Activated T-helper 2 cell treated with anti-CD3 and anti-CD28 coated beads, Interferon-gamma antibody, Interleukin-2, Interleukin-4, amounts not matched to agents 10 μg/mL and 5 μg/mL and 100 μg/mL, durations not matched to agents 14 hours and 24 hours and 36 hours (primary cell): Measurements from ENCODE around the gene ZNF646. TPM values are rescaled to one million over a fixed set of nuclear protein-coding genes. Genes with fewer than 3 reads are reported as not detected.

Source experiments
- DNase-seq: peaks from one replicate; pipeline ENCODE4 v3.0.0; 2021; ENCODE audit warnings: low spot score
- H3K27ac Mint-ChIP-seq: one replicate; pipeline ENCODE4 v1.8.0; 2021; ENCODE audit warnings: mixed read lengths
- H3K27me3 Mint-ChIP-seq: one replicate; pipeline ENCODE4 v1.8.0; 2021; ENCODE audit warnings: low read depth, mixed read lengths
- H3K36me3 Mint-ChIP-seq: one replicate; pipeline ENCODE4 v1.8.0; 2021; ENCODE audit warnings: low read depth, mixed read lengths
- H3K4me1 Mint-ChIP-seq: one replicate; pipeline ENCODE4 v1.8.0; 2021; ENCODE audit warnings: low read depth, mixed read lengths
- H3K4me3 Mint-ChIP-seq: one replicate; pipeline ENCODE4 v1.8.0; 2021; ENCODE audit warnings: low read depth, mild to moderate bottlenecking, moderate library complexity, mixed read lengths
- H3K9me3 Mint-ChIP-seq: one replicate; pipeline ENCODE4 v1.8.0; 2021; ENCODE audit warnings: mixed read lengths
- intact Hi-C: fragments of 100-400 bp; cut with micrococcal nuclease; formaldehyde crosslinking; loops from one replicate; pipeline ENCODE4 v1.15.1; 2023
- total RNA-seq: library from RNA; stranded (reverse); gene quantifications from 2 replicates; pipeline ENCODE4 v1.2.3, GENCODE V29; 2022

The ZNF646 gene
- total RNA-seq, 1 donor from 2014 or later = 24.4 TPM

DNA sequence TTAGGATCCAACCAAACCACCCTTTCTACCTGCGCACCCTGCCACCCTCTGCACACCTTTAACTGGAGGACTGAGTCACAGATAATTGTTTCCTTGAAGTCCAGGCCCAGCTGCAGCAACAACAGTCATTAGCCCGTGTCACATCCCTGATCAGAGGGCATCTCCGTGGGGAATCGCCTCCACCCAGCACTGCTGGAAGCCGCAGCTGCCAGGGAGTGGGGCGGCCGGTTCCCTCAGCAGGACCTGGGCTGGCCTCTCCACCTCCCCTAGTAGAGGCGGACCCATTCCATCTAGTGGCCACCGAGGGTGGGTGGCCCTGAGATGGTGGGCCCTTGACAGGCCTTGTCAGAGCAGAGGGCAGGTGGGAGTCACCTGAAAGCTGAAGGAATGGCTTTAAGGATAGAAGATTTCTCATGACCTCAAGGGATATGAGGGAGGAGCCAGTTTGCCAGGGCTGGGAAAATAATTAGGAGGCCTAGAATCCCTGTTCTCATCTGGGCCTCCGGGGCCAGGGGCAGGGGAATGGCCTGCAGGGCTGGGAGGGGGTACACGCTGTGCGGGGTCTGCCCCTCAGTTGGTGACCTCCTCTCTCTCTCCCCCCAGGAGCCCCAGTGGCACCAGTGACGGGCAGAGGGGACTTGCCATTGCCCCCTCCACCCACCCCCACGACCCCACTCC is 8.3 kb downstream of the ZNF646 start:
- no peak overlapping the region for H3K27ac Mint-ChIP-seq

DNA sequence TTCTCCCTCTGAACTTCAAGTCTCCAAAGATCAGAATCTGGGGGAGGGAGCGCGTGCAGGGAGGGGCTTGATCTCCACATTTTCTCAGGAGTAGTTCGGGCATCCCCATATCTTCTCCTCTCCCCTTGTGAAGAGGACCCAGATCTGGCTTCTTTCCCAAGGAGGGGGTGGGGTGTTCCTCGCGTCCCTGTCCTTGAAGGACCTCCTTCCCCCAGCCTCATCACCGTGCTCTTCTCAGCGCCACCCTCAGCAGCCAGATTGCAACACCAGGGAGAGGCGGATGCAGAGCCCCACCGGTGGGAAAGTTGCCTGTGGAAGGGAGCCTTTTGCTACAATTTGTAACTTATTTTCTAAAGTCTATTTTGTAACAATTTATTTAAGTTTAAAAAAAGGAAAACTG is 8.9 kb downstream of the ZNF646 start:
- Mint-ChIP-seq H3K4me3 (no peak overlapping the region), H3K27me3 (no peaks in the 10 kb centered on the region), H3K9me3 (no peaks in the 10 kb centered on the region), H3K36me3 (peaks cover 37% of the 10 kb centered on the region), H3K27ac (no peak overlapping the region), H3K4me1 (peaks cover 2% of the 10 kb centered on the region)
- intact Hi-C loops = no loop called here
- no peak for DNase-seq

More for the DNA sequence above, 8.3 kb downstream of the ZNF646 start:
- H3K4me3 Mint-ChIP-seq = no peak overlapping the region
- no peaks in the 10 kb centered on the region for H3K9me3 Mint-ChIP-seq
- H3K27me3 Mint-ChIP-seq = no peaks in the 10 kb centered on the region
- intact Hi-C loops = no loop called here
- peaks cover 43% of the 10 kb centered on the region for H3K36me3 Mint-ChIP-seq
- H3K4me1 Mint-ChIP-seq = peaks cover 2% of the 10 kb centered on the region
- DNase-seq = no peak

DNA sequence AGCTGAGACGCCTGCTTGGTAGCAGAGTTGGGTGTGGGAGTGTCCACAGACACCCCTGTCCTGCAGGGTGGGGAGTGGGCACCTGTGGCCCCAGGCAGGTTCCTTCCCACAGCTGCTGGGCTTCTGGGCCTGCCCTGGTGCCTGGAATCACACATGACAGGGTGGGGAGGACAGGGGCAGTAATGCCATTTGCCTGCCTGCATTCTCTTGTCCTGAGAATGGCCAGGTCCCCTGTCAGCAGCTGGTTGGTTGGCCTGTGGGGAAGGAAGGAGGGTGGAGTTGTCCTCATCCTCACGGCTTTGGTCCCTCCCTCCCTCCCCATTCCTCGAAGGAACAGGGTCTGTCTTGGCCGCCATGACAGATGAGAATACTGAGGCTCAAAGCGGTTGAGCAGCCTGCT is 9.3 kb downstream of the ZNF646 start:
- Mint-ChIP-seq H3K4me3 (no peak overlapping the region), H3K36me3 (peaks cover 33% of the 10 kb centered on the region), H3K4me1 (peaks cover 2% of the 10 kb centered on the region), H3K27ac (no peak overlapping the region), H3K9me3 (no peaks in the 10 kb centered on the region), H3K27me3 (no peaks in the 10 kb centered on the region)
- intact Hi-C loops = no loop called here
- no peak for DNase-seq

DNA sequence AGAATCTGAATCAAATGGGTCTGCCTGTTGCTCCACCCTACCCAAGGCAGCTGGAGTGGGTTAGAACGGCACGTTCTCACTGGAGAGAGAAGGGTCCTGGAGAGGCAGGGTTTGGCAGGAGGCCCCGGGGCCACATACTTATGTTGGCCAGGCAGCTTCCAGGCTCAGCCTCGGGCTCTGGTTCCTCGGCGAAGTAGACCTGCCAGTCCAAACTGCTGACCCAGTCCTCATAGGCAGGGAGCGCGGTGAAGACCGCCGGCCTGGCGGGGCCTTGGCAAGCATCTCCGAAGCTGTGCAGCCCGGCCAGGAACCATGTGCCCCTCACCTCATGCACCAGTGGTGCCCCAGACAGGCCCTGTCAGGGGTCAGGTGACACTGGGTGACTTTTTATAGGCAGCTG is 9.8 kb downstream of the ZNF646 start:
- H3K27me3 Mint-ChIP-seq = no peaks in the 10 kb centered on the region
- no peak overlapping the region for H3K27ac Mint-ChIP-seq
- peaks cover 29% of the 10 kb centered on the region for H3K36me3 Mint-ChIP-seq
- peaks cover 2% of the 10 kb centered on the region for H3K4me1 Mint-ChIP-seq
- H3K4me3 Mint-ChIP-seq = no peak overlapping the region
- no peaks in the 10 kb centered on the region for H3K9me3 Mint-ChIP-seq
- no peak for DNase-seq
- intact Hi-C loops = no loop called here

DNA sequence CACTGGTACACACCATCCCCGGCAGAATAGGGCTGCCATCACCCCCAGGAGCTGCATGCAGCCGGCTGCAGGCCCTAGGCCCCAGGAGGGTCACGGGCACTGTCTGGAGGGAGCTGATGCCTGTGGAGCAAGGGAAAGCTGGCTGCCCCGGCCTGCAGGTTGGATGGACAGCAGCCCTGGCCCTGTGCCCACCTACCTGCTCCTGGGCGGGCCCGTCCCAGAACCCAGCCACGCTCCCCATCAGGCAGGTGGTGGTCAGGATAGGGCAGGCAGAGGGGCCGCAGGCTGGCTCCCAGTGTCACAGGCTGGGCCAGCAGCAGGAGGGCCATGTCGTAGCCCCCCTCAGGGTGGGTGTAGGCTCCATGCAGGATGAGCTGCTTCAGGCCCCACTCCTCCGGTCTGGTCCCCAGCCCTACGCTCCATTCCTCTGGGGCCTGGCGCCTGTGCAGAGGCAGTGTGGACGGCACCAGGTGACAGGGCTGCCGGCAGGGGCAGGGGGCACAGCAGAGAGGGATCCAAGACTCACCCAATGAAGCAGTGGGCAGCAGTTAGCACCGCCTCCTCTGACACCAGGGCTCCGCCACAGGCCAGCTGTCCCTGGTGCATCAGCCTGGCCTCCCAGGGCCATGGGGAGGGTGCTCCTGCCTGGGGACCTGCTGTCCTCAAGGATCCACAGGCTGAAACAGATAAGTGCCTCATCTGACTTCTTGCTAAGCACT is 10.5 kb downstream of the ZNF646 start:
- no peak overlapping the region for H3K27ac Mint-ChIP-seq
- no peaks in the 10 kb centered on the region for H3K9me3 Mint-ChIP-seq
- no peaks in the 10 kb centered on the region for H3K27me3 Mint-ChIP-seq
- H3K4me1 Mint-ChIP-seq = peaks cover 2% of the 10 kb centered on the region
- no peak overlapping the region for H3K4me3 Mint-ChIP-seq
- H3K36me3 Mint-ChIP-seq = peaks cover 27% of the 10 kb centered on the region
- DNase-seq = no peak
- intact Hi-C loops = no loop called here

DNA sequence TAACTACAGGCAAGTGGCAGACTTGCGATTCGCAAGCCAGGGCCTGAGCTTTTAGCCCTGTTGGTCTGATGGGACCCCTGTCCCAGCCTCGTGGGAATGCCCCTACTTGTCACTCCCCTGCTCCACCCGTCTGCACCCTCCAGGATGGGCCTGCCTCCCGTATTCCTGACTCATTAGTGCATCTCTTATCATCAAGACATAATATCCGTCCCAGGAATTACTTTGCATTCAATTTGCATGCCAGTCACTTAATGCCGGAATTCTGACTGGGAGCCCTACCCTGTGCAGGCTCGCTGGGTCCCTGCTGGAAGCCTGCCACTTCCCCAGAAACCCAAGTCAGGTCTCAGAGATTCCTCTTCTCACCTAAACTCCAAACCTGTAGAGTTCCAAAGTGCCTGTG is 11.2 kb downstream of the ZNF646 start:
- intact Hi-C loops = no loop called here
- no peak overlapping the region for H3K27ac Mint-ChIP-seq
- no peaks in the 10 kb centered on the region for H3K27me3 Mint-ChIP-seq
- H3K9me3 Mint-ChIP-seq = no peaks in the 10 kb centered on the region
- no peak overlapping the region for H3K4me3 Mint-ChIP-seq
- no peak for DNase-seq
- peaks cover 2% of the 10 kb centered on the region for H3K4me1 Mint-ChIP-seq
- H3K36me3 Mint-ChIP-seq = peaks cover 26% of the 10 kb centered on the region

DNA sequence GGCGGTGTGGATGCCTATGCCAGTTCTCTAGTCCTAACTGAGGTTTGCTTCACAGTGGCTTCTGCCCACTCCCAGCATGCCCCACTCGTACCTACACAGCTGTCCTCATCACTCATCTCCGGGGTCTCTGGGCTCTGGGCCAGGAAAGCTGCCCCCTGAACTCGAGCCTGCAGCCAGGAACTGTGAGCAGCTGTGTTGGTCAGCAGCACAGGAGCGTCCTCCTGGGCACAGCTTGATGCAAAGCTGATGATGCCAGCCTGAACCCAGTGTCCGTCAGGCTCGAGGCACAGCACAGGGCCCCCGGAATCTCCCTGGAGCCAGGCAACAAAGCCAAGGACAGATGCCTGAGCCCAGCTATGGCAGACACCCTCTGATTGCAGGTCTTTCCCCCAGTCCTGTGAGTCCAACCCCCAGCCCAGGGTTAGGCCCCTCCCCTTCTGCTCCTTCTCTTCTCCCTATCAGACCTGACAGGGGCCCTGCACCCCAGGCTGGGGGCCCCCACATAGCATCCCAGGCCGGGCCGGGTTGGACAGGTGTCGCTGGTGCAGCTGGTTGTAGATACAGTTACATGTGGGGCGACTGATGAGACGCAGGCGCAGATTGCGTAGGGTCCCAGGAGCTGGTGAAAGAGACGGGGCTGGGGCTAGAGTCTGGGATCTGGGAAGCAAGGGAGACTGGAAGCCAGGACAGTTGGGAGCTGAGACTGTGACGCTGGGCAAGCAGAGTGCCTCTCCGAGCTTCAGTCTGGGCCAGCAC is 11.8 kb downstream of the ZNF646 start:
- intact Hi-C loops = no loop called here
- peaks cover 2% of the 10 kb centered on the region for H3K4me1 Mint-ChIP-seq
- no peaks in the 10 kb centered on the region for H3K27me3 Mint-ChIP-seq
- no peak overlapping the region for H3K27ac Mint-ChIP-seq
- no peaks in the 10 kb centered on the region for H3K9me3 Mint-ChIP-seq
- DNase-seq = no peak
- H3K4me3 Mint-ChIP-seq = no peak overlapping the region
- peaks cover 26% of the 10 kb centered on the region for H3K36me3 Mint-ChIP-seq

DNA sequence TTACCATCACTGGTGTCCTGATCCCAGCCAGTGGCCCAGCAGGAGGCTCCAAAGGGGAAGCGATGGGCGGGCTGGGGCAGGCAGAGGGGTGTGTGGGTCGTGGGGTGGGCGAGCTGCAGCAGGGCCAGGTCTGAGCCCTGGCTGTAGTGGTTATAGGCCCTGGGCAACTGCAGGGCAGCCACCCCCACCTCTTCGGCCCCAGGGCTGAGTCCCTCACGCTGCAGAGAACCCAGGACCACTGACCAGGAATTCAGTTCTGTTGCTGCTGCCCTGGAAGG is 12.3 kb downstream of the ZNF646 start:
- DNase-seq = no peak
- H3K27ac Mint-ChIP-seq = no peak overlapping the region
- peaks cover 2% of the 10 kb centered on the region for H3K4me1 Mint-ChIP-seq
- no peaks in the 10 kb centered on the region for H3K27me3 Mint-ChIP-seq
- H3K4me3 Mint-ChIP-seq = no peak overlapping the region
- no peaks in the 10 kb centered on the region for H3K9me3 Mint-ChIP-seq
- intact Hi-C loops = no loop called here
- peaks cover 27% of the 10 kb centered on the region for H3K36me3 Mint-ChIP-seq

DNA sequence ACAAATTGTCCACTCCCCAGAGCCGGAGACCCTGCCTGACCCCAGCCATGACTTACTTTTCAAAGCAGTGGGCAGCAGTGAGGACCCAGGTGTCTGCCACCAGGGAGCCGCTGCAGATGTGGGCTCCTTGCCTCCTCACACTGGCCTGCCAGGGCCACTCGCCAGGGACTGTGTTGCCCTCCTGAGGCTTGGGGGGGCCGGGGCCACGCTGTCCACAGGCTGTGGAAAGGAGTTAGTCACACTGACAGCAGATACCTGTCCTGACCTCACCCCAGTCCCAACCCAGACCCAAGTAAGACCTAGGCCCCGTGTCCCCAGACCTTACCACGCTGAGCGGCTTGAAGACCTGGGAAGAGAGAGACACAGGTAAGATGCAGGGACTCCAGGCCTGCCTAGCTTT is 13.3 kb downstream of the ZNF646 start:
- H3K9me3 Mint-ChIP-seq = no peaks in the 10 kb centered on the region
- H3K4me3 Mint-ChIP-seq = no peak overlapping the region
- peaks cover 2% of the 10 kb centered on the region for H3K4me1 Mint-ChIP-seq
- intact Hi-C loops = no loop called here
- no peak for DNase-seq
- peaks cover 23% of the 10 kb centered on the region for H3K36me3 Mint-ChIP-seq
- H3K27me3 Mint-ChIP-seq = no peaks in the 10 kb centered on the region
- no peak overlapping the region for H3K27ac Mint-ChIP-seq

DNA sequence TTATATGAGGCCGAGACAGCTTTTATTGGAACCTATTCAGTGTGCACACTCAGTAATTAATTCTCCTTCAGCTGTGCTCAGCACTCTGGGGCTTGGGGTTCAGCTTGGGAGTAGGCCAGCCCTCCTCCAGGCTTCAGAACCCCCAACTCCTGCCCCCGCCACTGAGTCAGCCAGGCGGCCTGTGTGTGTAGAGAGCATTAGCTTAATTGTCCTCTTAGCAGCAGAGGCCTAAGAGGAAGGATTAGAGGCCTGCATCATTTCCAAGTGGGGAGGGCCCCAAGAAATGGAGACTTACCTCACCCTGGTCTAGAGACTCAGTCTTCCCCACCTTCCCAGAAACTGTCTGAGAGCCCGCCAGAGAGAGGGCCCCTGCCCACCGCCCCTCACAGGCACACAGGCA is 13.7 kb downstream of the ZNF646 start:
- Mint-ChIP-seq H3K36me3 (peaks cover 24% of the 10 kb centered on the region), H3K27ac (no peak overlapping the region), H3K4me3 (no peak overlapping the region), H3K27me3 (no peaks in the 10 kb centered on the region), H3K4me1 (peaks cover 5% of the 10 kb centered on the region), H3K9me3 (no peaks in the 10 kb centered on the region)
- DNase-seq = no peak
- intact Hi-C loops = no loop called here

DNA sequence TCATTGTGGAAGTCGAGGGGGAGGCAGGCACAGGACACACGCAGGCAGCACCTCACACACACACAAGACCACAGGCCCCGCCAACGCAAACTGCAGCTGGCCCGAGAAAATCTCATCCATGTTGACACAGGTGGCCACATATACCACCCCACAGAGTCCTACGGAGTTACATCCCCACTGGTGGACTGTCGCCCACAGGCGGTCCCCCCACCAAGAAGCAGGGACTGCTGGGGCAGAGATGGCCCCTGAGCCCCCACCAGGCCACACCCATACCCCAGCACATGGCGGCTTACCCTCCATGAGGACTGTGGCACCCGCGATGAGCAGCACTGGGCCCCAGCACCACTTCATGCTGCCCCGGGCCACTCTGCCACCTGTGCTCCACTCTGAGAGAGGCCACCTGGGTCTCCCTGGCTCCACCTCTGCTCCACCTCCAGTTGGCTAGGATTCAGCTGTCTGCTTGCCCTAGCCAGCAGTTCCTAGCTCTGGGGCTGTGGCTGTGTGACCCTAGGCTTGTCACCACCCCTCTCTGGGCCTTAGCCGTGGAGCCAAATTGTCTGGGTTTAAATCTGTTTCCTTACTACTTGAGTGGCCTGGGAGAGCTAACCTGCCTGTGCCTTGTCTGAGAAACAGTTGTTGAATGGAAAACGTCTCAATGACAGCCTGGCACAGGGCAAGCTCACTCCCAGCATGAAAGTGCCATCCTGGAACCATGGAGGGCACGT is 14.4 kb downstream of the ZNF646 start, which contains the start of gene PRSS53:
TSS of gene PRSS53 (minus strand) at position 485 of the 725 bp plus-strand sequence. CDS start at position 351, 134 bp downstream.
- Mint-ChIP-seq H3K4me3 (no peak within 1 kb of the TSS), H3K36me3 (peaks cover 24% of the 10 kb centered on the region), H3K27ac (no peak within 1 kb of the TSS), H3K27me3 (no peaks in the 10 kb centered on the region), H3K9me3 (no peaks in the 10 kb centered on the region), H3K4me1 (peaks cover 9% of the 10 kb centered on the region)
- no peak for DNase-seq
- intact Hi-C loops = no loop called here

DNA sequence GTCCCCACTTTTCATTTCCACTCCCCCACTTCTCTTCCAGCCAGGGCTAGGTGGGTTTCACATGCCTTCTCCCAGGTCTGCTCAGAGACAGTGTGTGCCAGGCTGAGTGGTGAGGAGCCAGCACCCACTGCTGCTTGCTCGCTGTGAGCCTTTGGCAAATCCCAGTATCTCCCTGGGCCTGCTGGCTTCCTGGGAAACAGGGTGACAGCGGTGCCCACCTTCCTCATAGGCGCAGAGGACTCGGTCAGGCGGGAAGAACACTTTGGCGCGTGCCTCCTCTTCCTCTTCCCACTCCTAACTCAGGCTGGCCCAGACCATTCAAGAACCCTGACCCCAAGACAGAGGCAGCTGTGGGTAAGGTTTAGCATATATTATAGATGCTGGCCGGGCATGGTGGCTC is 15.0 kb downstream of the ZNF646 start:
- Mint-ChIP-seq H3K4me1 (peaks cover 15% of the 10 kb centered on the region), H3K27ac (no peak overlapping the region), H3K4me3 (no peak overlapping the region), H3K36me3 (peaks cover 27% of the 10 kb centered on the region), H3K27me3 (no peaks in the 10 kb centered on the region), H3K9me3 (no peaks in the 10 kb centered on the region)
- DNase-seq = no peak
- intact Hi-C loops = no loop called here
